A673 (cell line): ENCODE measurements around the gene NUB1.

Experiments used
- CTCF ChIP-seq: fragments of 300-800, 200-600 bp; sonication (generic); conservative IDR thresholded peaks from 2 replicates; pipeline ENCODE4 v1.5.1; 2017; ENCODE audit warnings: low read depth, mild to moderate bottlenecking, antibody characterized with exemption, low read length, moderate library complexity, mixed read lengths
- EZH2 ChIP-seq: fragments of 200-600 bp; sonication (generic); IDR thresholded peaks from 2 replicates; pipeline ENCODE4 v1.6.1; 2017; ENCODE audit warnings: borderline replicate concordance, low read depth, mild to moderate bottlenecking, mixed read lengths, antibody characterized with exemption, low read length; ENCODE audit not compliant: poor library complexity, severe bottlenecking

- TF ChIP-seq CTCF: no peak
- TF ChIP-seq EZH2: no peak
Observed at GRCh38 chr7:151348970-151349369, 7.4 kb downstream of the NUB1 start.
